GM19372 (cell line): ENCODE data around the gene ASCL1.

Experiments used
- ATAC-seq: cut with Tn5 transposase; IDR thresholded peaks from one replicate; pipeline ENCODE4 v1.9.1; 2021; ENCODE audit warnings: mild to moderate bottlenecking, low read depth, moderate library complexity; ENCODE audit not compliant: unreplicated experiment

ASCL1 gene

DNA sequence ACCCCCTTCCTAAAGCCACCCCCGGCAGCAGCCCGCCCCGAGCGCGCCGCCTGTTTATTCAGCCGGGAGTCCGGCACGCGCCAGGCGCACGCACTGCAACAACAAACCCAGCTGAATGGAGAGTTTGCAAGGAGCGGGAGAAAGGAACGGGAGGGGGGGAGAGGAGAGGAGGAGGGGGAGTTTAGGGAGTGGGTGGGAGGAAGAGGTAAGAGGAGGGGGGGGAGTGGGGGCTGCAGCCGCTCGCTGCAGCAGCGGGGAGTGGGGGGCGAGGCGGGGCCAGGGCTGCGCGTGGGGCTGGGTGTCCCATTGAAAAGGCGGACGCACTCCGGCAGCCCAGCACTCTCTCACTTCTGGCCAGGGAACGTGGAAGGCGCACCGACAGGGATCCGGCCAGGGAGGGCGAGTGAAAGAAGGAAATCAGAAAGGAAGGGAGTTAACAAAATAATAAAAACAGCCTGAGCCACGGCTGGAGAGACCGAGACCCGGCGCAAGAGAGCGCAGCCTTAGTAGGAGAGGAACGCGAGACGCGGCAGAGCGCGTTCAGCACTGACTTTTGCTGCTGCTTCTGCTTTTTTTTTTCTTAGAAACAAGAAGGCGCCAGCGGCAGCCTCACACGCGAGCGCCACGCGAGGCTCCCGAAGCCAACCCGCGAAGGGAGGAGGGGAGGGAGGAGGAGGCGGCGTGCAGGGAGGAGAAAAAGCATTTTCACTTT is at the start of gene ASCL1:
ASCL1 (plus strand) TSS at position 336 of the 712 bp plus-strand sequence. CDS start 571 bp downstream, outside the sequence.
- peak; percentile 56 for ATAC-seq

DNA sequence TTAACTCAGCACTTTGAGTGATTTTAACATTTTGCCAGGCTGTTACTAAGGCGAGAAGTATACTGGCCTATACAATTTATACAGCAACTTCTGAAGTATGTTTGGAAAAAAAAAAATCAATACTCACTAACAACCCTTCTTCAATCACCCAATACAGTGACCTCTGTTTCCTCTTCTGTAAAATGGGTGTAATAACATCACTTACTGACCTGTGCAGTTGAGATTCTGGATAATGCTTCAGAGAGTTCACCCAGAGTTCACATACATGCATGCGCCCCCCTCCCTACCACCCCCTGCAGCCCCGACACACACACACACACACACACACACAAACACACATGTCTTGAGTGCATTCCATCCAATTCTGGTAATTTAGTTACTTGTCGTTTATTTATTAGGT is 49.6 kb upstream of the ASCL1 start:
- ATAC-seq, result no peak

DNA sequence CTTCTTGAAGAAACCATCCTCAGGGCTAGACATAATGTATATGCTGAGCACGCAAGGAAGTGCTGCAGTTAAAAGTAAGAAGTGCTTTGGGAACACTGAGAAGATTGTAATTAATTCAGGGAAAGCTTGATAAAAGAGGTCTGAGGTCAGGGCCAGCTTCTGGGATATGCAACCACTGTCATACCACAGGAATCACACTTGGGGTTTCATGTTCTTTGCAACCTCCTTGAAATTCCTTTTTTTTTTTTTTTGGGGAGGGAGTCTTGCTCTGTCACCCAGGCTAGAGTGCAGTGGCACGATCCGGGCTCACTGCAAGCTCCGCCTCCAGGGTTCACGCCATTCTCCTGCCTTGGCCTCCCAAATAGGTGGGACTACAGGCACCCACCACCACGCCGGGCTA is 47.3 kb upstream of the ASCL1 start:
- ATAC-seq, result no peak

DNA sequence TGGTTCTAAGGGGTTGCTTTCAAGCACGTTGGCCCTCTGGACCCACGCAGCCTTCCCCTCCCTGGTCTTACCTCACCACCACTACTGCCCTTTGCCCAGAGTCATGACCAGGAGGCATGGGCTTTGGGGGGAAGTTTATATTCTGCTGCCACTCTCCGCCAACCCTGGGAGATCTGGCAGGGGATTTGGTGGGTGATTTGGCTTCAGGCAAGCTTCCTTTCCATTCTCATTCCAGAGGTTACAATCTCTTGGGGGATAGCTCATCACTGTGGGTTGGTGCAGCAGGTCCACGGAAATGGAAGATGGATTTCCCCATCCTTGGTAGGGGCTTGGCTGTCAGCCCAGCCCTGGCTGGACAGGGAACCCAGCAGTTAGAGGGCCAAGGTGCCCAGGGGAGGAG is 46.7 kb upstream of the ASCL1 start:
- no peak for ATAC-seq

DNA sequence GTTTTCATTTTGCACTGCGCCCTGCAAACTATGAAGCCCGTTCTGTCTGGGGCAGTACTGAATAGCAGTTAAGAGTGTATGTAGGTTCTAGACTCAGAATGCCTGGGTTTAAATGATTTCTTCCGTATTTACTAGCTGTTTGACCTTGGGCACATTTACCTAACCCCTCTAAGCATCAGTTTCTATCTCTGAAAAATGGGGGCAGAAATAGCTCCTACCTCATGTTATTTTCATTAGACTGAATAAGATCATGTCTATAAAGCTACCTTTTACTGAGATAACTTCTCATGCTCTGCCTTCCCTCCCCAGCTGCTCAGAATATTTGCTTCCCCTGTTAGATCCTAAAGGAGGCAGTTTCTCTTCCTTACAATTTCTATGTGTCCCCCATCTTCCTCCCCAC is 46.2 kb upstream of the ASCL1 start:
- no peak for ATAC-seq

DNA sequence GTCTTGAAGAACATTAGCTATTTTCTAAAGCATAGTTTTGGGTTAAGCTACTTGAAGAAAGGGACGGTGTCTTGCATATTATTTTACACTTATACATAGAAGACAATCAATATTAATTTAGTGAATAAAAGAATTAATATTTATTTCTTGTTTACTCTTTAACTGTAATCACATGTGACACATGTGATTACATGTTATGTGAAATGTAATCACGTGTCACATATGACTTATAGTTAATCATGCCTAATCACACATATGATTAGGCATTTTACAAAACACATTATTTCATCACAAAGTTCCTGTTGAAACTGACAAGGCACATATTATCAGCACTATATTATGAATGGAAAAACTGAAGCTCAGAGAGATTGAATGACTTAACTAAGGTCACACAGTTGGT is 45.2 kb upstream of the ASCL1 start:
- no peak for ATAC-seq

DNA sequence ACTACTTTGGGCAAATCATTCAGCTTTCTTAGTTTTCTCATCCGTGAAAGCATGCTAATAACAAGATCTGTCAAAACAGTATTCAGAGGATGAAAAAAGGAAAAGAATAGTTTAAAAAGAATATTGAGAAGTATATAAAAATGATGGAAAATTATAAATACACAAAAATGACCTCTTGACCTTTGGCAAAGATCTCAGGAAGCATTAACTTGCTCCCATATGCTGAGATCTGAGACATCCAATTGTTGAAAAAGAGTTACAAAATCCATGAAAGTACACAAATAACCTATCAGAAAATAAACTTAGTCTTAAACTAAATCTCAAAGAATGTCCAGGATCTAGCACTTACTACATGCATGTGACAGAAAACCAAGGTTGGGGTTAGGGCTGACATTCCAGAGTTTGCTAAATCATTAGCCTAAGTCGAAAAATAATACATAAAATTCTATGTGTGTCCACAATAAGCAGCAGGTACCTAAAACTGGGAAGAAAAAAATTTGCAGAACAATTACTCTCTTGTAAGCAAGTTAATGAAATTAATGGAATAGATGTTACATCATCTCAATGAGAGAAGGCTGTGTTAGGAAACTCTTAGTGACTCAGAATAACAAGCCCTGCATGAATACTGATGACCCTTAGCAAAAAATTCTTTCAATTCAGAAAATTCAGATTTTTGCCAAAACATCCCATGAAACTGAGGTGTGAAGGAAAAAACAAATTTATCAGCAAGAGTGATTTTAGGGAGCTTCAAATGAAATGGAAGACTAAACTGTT is 43.8 kb upstream of the ASCL1 start:
- no peak for ATAC-seq

DNA sequence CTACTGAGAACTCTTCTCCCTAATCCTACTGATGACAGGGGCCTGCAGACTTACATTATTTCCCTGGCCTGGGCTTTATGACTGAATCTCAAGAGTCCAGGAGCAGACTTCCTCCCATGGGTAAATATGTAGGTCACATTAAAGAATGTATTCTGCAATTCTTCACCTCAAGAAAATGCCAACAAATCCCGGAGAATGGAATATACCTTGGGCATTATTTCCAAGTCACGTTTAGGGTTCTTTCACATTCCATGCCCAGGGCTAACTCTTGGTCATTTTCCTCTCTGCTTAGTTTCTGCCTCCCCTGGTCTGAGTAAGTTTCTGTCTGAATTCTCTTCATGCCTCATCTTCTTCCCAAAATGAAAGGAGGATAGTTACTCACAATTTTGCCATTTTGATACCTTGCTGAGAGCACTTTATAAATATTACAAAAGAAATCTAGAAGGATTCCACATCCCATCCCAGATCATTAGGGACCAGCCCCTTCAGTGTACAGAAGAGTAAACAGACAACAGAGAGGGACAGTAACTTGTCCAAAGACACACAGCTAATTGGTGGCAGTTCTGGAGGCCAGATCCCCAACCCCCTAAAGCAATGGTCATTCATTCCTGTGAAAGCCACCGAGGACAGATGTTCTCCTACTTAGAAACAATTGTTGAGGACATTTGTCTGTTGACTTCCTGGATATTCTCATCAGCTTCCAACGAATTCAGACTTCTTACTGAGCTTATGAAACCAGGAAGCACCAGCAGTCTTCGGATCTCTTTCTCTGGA is 41.0 kb upstream of the ASCL1 start:
- ATAC-seq, result no peak

DNA sequence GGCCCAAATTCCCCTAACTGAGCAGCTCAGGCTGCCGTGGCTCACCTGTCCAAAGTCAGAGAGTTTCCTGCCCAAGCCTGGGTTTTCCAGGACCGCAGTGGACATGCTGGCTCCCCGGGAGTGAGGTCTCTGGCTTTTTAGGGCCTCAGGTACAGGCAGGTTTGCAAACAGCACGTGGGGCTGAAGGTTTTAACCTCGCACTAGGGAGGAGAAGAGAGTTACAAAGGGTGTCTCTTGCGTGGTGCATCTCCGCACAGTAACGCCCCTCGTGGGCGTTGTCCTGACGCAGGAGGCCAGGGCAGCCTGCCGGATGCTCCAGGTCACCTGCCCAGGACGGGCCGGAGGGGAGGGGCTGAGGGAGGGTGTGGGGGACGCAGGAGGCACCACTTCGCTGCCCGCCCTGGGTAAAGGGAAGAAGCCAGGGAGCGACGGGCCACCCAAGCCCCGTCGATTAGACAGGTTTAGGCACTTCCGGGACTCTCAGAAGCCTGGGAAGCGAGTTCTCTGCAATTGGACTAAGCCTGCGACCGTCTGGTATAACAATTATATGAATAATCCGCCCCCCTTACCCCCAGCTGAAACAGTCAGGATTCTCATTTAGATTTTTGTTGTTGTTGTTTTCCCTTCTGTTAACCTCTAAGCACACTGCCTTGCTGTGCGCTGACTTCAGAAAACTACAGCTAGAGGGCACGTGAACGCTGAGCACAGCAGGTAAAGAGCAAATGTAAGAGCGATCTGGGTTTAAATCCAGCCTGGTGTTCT is 40.3 kb upstream of the ASCL1 start, which contains the start of gene PAH:
PAH (minus strand) TSS at position 219 of the 762 bp plus-strand sequence; CDS start at position 105, 114 bp downstream.
- peak; percentile 72 for ATAC-seq

DNA sequence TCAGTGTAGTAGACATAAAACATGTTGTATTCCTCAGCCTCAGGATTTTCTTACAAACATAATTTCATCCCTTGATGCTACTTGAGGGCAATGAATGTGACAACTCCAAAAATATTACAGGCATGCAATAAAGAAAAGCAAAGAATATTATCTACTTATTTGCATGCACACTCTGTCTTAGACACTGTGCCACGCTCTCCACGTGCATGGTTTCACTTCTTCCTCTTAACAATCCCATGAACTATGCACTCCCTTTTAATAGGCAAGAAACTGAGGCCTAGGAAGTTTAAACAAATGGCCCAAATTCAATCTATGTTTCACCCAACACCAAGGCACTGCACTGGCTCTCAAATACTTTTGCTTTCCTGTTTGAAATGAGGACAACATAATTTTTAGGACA is 38.6 kb upstream of the ASCL1 start:
- ATAC-seq, result no peak

DNA sequence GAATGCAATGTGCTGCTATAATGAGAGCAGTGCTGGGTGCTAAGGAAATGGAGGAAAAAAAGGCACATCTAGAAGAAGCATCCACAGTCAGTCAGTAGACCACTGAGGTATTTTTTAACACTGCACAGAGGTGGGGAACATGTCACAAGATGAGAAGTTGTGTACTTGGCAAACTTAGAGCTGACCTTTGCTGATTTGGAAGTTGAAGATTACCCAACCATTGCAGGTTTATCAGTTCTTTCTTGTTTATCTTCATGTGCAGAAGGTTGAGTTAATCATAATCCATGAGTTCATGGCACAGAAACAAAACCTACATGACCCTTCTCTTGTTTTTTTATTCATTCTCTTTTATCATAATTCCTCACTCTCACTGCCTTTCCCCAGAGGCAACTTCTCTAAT is 37.2 kb upstream of the ASCL1 start:
- no peak for ATAC-seq

DNA sequence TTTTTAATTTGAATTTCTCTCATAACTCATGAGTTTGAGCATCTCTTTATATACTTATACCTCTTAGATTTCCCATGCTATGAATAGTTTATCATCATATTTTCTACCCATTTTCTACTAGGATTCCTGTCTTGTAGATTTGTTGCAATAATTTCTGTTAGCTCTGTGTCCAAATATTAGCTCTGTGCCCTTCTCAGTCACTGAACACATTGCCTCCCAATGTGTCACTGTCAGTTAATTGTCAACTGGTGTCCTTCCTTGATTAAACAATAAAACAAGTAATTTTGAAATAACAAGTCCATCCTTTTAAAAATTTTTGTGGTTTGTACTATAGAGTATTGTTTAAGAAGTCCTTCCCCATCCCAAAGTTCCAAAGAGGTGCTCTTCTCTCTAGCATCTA is 36.2 kb upstream of the ASCL1 start:
- no peak for ATAC-seq

DNA sequence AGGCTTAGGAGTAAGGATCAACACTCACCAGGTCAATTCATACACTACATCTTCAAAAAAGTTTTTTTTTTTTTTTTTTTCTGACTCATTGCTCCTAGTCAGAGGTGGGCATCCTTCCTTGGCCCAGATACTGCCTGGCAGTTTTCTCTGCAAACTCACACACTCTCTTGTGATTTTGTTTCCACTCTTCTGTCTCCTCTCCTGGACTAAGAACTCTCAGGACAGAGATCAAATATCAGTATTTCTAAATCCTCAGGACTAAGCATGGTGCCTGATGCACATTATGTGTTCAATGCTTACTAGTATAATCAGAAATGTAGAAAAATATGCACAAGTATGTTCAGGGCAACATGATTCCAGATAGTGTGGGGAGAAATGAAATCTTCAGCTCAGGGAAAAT is 30.3 kb upstream of the ASCL1 start:
- no peak for ATAC-seq

DNA sequence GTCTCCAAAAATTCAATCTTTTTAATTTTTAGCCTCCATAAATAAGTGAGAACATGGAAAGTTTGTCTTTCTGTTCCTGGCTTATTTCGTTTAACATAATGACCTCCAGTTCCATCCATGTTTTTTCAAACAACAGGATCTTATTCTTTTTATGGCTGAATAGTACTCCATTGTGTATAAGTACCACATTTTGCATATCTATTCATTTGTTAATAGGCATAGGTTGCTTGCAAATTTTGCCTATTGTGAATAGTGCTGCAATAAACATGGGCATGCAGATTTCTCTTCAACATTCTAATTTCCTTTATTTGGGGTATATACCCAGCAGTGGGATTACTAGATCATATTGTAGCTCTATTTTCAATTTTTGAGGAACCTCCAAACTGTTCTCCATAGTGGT is 24.3 kb upstream of the ASCL1 start:
- no peak for ATAC-seq

DNA sequence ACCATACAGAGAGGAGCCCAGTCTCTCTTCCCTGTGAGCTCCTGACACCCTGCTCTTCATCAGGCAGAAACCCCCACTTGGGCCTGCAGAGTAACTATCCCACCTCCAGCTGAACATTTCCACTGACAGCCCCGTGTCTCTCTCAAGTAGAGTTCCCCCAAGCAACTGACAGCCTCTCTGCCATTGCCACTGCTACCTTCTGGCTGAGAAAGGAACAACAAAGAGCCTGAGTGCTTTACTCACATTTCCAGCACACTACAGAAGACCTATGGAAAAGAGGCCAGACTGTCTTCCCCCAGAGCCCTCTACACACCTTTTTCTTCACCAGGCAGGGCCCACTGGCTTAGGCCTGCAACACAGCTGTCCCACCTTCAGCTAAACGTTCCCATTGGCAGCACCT is 18.4 kb upstream of the ASCL1 start:
- no peak for ATAC-seq

DNA sequence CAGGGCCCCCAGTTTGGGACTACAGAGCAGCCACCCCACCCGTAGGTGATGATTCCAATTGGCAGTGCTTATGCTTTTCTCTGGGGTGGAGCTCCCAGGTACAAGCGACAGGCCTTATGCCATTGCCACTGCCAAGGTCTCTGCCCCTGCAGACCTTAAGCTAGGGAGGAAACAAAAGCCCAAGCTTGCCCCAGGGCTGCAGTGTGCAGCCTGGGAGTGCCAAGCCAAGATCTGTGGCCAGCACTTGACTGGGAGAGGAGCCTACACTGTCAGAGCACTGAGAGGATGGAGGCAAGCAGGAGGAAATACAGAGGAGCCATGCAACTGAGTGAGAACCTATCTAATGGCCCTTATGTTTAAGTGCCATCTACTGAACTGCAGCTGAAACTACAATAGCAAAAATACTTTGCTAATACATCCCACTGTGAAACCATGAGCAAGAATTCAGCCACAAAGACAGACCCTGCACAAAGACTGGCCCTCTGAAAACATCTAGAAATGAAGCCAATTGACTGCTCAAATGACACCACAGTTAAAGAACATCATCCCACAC is 17.7 kb upstream of the ASCL1 start:
- no peak for ATAC-seq

DNA sequence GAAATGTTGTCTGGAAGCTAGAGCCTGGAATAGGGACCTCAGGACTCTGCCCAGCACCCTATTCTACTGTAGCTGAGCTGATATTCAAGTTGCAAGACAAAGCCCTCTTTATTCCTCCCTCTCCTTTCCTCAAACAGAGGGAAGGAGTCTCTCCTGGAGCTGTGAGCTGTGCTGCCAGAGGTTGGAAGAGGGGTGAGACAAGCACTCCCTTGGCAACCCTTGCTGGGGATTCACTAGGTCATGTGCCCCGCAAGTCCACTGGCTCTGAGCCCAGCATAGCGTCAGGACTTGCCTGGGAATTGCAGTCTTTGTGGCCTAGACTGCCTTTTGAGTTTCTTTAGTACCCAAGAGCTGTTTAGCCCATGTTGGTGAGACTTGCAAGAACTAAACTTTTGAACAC is 11.4 kb upstream of the ASCL1 start:
- ATAC-seq, result no peak

DNA sequence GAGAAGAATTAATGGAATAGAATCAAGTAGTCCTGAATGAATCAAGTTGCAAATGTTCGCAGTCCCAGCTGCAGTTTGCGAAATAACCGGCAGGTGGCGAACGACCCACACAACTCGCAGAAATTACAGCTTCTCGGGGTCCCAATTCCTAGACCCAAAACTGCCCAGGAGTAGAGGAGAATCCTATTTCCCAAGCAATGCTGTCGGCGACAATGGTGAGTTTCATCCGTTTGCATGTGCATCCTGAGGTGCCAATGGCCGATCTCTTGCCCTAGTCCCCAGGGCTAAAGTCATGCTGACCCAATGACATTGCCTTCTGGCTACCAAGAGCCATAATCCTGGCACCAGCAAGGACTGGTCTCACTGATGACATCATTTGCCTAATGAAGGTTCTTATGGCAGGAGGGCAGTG is 8.5 kb upstream of the ASCL1 start:
- no peak for ATAC-seq

DNA sequence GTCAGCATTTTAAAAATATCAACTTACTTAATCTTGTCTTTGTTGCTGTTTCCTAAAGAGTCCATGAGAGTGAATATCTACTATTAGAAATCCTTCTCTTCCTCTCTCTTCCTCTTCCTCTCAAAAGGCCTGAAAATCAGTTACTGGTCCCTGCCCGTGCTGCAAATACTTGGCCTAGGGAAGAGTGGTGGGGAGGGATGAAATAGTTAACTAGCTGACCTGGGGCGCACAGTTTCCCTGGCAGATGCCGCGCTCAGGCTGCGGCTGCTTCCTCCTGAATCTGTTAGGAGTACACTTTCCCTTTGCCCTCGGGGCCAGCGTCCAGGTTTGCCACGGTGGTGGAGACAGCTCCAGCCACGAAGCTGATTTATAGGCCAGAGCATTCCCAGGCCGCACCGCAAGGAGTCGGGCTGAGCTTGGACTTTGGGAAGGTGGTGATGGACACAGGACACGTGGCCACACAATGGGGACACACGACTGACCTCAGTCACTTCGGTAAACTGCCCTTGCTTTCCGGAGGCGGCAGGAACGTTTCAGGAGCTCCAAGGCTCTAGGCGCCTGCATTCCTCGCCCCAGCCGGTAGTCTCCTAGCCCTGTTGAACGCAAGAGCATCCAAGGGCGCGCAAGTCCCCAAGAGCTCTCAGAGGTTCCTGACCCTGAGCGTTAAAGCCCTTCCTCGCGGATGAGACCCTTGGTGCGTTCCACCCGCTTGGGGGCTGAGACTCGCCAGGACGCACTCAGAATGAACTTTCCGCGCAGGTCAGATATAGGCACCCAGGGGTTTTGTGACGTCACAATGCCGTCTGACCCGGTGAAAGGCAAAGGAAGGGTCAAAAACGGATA is 7.1 kb upstream of the ASCL1 start:
- no peak for ATAC-seq
